ENCODE results near the gene GPR137B. TPM values are rescaled to one million over a fixed set of nuclear protein-coding genes. Genes with fewer than 3 reads are reported as not detected.

The GPR137B gene
- total RNA-seq, 4 donors from 2014 or later, result 6.0 to 16.2 (median 11.5) TPM

DNA sequence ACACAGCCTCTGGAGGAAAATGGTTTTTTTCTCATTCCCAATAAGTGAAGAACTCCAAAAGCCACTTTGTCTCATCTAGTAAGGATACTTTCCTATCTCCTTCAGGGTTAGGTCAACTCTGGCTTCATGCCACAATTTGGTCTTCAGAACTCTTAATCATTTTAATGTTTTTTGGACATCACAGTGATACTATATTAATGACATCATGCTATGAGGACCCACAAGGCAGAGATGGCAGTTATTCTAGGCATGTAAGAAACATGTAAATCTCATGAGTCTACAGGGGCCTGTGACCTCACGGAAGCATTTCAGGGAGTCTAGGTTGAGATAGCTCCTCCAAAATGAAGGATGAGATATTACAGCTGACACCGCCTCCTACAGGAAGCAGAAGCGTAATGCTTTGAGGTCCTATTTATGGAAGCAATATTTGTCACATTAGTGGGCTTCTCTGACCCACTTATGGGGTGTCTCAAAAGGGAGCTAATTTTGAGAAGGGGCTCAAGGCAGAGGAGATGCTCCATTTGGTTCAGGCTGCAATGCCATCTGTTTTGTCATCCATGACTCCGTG, 5.0 kb upstream of the GPR137B start:
- no peak for DNase-seq
- no peak overlapping the region for H3K4me3 ChIP-seq
- WGBS, 2 donors (ENCODE audit: low coverage in 1 of 2), result 93 to 100% methylated on average over 1 to 4 of the region's 4 CpGs
- H3K9me3 ChIP-seq, result no peaks in the 10 kb centered on the region
- H3K27me3 ChIP-seq, result peaks cover 21% of the 10 kb centered on the region
- in situ Hi-C loops (cut with MboI; ENCODE audit: low pct_ligation_motif_present in 1 of 4, low pct_unique_long_range_greater_than_20kb in 1 of 4, low sequenced_read_pairs in 3 of 4) (no loop called here), intact Hi-C loops (cut with DNase I; ENCODE audit: low total_unique reads) (no loop called here)
- peaks cover 0 to 14% (median 8%) of the 10 kb centered on the region in 4 donors for H3K4me1 ChIP-seq
- TF ChIP-seq POLR2AphosphoS5 (IDR thresholded peaks at IDR 0.05) (no peak), EP300 (IDR thresholded peaks at IDR 0.05; ENCODE audit: low read depth) (no peak), CTCF (IDR thresholded peaks at IDR 0.05) (no peak), POLR2A (IDR thresholded peaks at IDR 0.05) (no peak)
- H3K36me3 ChIP-seq, result no peaks in the 10 kb centered on the region
- H3K27ac ChIP-seq, result no peak overlapping the region

DNA sequence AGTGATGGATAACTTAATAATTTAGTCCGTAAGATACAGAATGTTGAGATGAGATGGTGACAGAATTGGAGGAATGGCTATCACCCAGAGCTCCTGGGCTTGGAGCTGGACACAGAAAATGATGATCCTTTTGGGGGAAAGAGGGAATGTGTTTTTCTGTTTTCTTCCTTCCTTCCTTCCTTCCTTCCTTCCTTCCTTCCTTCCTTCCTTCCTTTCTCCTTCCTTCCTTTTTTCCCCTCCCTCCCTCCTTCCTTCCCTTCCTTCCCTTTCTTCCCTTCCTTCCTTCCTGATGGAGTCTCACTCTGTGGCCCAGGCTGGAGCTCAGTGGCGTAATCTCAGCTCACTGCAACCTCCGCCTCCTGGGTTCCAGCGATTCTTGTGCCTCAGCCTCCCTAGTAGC, 2.8 kb upstream of the GPR137B start:
- Histone ChIP-seq H3K4me3 (no peak overlapping the region), H3K27ac (no peak overlapping the region), H3K4me1 (peaks cover 0 to 27% (median 18%) of the 10 kb centered on the region in 4 donors), H3K27me3 (peaks cover 21% of the 10 kb centered on the region), H3K9me3 (no peaks in the 10 kb centered on the region), H3K36me3 (no peaks in the 10 kb centered on the region)
- in situ Hi-C loops (cut with MboI; ENCODE audit: low pct_ligation_motif_present in 1 of 4, low pct_unique_long_range_greater_than_20kb in 1 of 4, low sequenced_read_pairs in 3 of 4) (no loop called here), intact Hi-C loops (cut with DNase I; ENCODE audit: low total_unique reads) (no loop called here)
- DNase-seq, result no peak
- TF ChIP-seq POLR2A (IDR thresholded peaks at IDR 0.05) (no peak), EP300 (IDR thresholded peaks at IDR 0.05; ENCODE audit: low read depth) (no peak), CTCF (IDR thresholded peaks at IDR 0.05) (no peak), POLR2AphosphoS5 (IDR thresholded peaks at IDR 0.05) (no peak)
- 88 to 97% methylated on average over 1 to 4 of the region's 4 CpGs for WGBS, 2 donors (ENCODE audit: low coverage in 1 of 2)

GRCh38 chr1:236140705-236141446, 1.5 kb upstream of the GPR137B start:
- in situ Hi-C loops (cut with MboI; ENCODE audit: low pct_ligation_motif_present in 1 of 4, low pct_unique_long_range_greater_than_20kb in 1 of 4, low sequenced_read_pairs in 3 of 4) (no loop called here), intact Hi-C loops (cut with DNase I; ENCODE audit: low total_unique reads) (no loop called here)
- H3K9me3 ChIP-seq, result no peaks in the 10 kb centered on the region
- 7 to 25% methylated on average over 6 to 18 of the region's 18 CpGs for WGBS, 2 donors (ENCODE audit: low coverage in 1 of 2)
- H3K36me3 ChIP-seq, result no peaks in the 10 kb centered on the region
- no peak for DNase-seq
- peaks cover 11% of the 10 kb centered on the region for H3K27me3 ChIP-seq
- peak overlapping the region in 3 of 4 donors; percentile 58 to 86 (median 77) for H3K4me3 ChIP-seq
- H3K27ac ChIP-seq, result peak overlapping the region; percentile 36 to 68 (median 53)
- TF ChIP-seq POLR2AphosphoS5 (IDR thresholded peaks at IDR 0.05), result no peak
- H3K4me1 ChIP-seq, result peaks cover 0 to 27% (median 19%) of the 10 kb centered on the region in 4 donors

- H3K36me3 ChIP-seq, result no peaks in the 10 kb centered on the region
- DNase-seq, result peak; percentile 30
- WGBS, 2 donors (ENCODE audit: low coverage in 1 of 2), result 0 to 2% methylated on average over 13 to 54 of the region's 67 CpGs
- in situ Hi-C loops (cut with MboI; ENCODE audit: low pct_ligation_motif_present in 1 of 4, low pct_unique_long_range_greater_than_20kb in 1 of 4, low sequenced_read_pairs in 3 of 4) (no loop called here), intact Hi-C loops (cut with DNase I; ENCODE audit: low total_unique reads) (no loop called here)
- H3K9me3 ChIP-seq, result no peaks in the 10 kb centered on the region
- H3K27ac ChIP-seq, result peak overlapping the region; percentile 36 to 68 (median 53)
- peaks cover 0 to 27% (median 19%) of the 10 kb centered on the region in 4 donors for H3K4me1 ChIP-seq
- TF ChIP-seq CTCF (IDR thresholded peaks at IDR 0.05) (no peak), POLR2A (IDR thresholded peaks at IDR 0.05) (no peak), EP300 (IDR thresholded peaks at IDR 0.05; ENCODE audit: low read depth) (no peak), POLR2AphosphoS5 (IDR thresholded peaks at IDR 0.05) (no peak)
- H3K27me3 ChIP-seq, result peaks cover 11% of the 10 kb centered on the region
- H3K4me3 ChIP-seq, result peak overlapping the region; percentile 51 to 86 (median 68)
Observed at GRCh38 chr1:236141447-236142252, 689 bp upstream of the GPR137B start.

Data from transverse colon (tissue), 4 donors.